Thymus (tissue), 11 donors: Measurements from ENCODE around the gene HOXB4. TPM values are rescaled to one million over a fixed set of nuclear protein-coding genes. Genes with fewer than 3 reads are reported as not detected.

Source experiments
- DNase-seq, 9 donors: peaks; one replicate each; pipeline ENCODE4 v3.0.0-alpha.2; 2013; ENCODE audit warnings: low spot score in 9 of 9, low read depth in 6 of 9, missing footprints in 1 of 9
- H3K27ac ChIP-seq, 2 donors: one replicate each; pipeline ENCODE4 v1.5.1; 2013; ENCODE audit warnings: control low read depth in 1 of 2, low read depth in 1 of 2, low read length in 1 of 2, mild to moderate bottlenecking in 1 of 2, moderate library complexity in 1 of 2
- H3K27me3 ChIP-seq, 2 donors: one replicate each; pipeline ENCODE4 v1.5.1; 2013; ENCODE audit warnings: low read length in 1 of 2; ENCODE audit not compliant: control insufficient read depth in 2 of 2, insufficient read depth in 1 of 2
- H3K36me3 ChIP-seq, 2 donors: one replicate each; pipeline ENCODE4 v1.5.1; 2013; ENCODE audit warnings: low read length in 1 of 2, mild to moderate bottlenecking in 1 of 2, moderate library complexity in 1 of 2; ENCODE audit not compliant: control insufficient read depth in 2 of 2, insufficient read depth in 2 of 2
- H3K4me1 ChIP-seq, 2 donors: one replicate each; pipeline ENCODE4 v1.5.1; 2013; ENCODE audit warnings: low read length in 2 of 2; ENCODE audit not compliant: control insufficient read depth in 2 of 2, insufficient read depth in 2 of 2
- H3K4me3 ChIP-seq, 2 donors: one replicate each; pipeline ENCODE4 v1.5.1; 2013; ENCODE audit warnings: low read length in 2 of 2, control low read depth in 1 of 2, mild to moderate bottlenecking in 1 of 2
- H3K9me3 ChIP-seq, 2 donors: one replicate each; pipeline ENCODE4 v1.5.1; 2013; ENCODE audit warnings: low read length in 1 of 2, mild to moderate bottlenecking in 1 of 2; ENCODE audit not compliant: control insufficient read depth in 2 of 2, insufficient read depth in 1 of 2
- WGBS: extraction: QIAGEN DNeasy Blood & Tissue Kit; methylation state at CpG from one replicate; pipeline ENCODE4 v1.1.7; 2013; 5-methylcytosine and 5-hydroxymethylcytosine counted together
- polyA plus RNA-seq: library from polyadenylated mRNA; stranded (reverse); fragments of 200-250 nt; gene quantifications from one replicate; pipeline ENCODE4 v1.2.3, GENCODE V29; 2013
- total RNA-seq: library from RNA; stranded (reverse); fragments of 120-200 nt; gene quantifications from one replicate; pipeline ENCODE4 v1.2.4, GENCODE V29; 2013
- donor health status: healthy.

HOXB4 gene
- total and polyA plus RNA-seq, 2 donors, result 0.90 to 1.5 TPM

DNA sequence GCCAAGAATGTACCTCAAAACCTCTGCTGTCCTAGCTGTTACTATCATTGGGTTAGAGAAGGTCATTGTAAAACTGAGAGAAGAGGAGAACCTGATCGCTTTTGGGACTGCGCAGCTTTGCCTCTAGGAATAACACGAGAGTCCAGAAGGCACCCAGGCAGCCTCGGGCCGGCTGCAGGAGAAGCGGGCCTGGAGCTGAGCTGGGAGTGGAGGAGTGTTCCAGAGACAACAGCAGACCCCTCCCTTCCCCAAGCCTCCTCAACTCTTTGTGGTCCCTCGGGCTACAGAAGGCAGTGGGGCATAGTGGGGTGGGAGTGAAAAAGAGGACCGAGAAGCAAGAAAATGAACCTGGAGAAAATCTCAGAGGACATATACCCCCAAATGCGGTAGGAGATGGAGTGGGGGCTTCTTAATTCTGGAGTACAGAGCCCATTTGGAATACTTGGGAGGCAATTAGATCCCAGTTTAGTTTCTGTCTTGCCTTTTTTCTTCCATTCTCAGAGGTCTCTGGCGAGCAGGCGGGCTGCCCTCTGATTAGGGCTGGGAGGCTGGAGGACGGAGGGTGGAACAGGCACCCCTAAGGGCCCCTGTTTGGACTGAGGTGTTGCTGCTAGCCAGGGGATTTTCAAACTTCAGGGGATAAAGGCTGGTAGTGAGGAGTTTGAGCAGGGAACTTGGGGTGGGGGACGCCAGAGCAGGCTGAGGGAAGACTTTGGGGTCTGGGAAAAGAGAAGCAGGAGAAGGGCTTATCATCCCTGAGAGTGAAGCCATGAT, 19.9 kb downstream of the HOXB4 start:
- H3K27me3 ChIP-seq, result peaks cover 16 to 55% of the 10 kb centered on the region in 2 donors
- H3K4me3 ChIP-seq, result no peak overlapping the region
- no peaks in the 10 kb centered on the region for H3K9me3 ChIP-seq
- no peak for DNase-seq
- WGBS, result 95% methylated on average over 13 of the region's 13 CpGs
- H3K36me3 ChIP-seq, result no peaks in the 10 kb centered on the region
- H3K4me1 ChIP-seq, result peaks cover 0 to 14% of the 10 kb centered on the region in 2 donors
- no peak overlapping the region for H3K27ac ChIP-seq

DNA sequence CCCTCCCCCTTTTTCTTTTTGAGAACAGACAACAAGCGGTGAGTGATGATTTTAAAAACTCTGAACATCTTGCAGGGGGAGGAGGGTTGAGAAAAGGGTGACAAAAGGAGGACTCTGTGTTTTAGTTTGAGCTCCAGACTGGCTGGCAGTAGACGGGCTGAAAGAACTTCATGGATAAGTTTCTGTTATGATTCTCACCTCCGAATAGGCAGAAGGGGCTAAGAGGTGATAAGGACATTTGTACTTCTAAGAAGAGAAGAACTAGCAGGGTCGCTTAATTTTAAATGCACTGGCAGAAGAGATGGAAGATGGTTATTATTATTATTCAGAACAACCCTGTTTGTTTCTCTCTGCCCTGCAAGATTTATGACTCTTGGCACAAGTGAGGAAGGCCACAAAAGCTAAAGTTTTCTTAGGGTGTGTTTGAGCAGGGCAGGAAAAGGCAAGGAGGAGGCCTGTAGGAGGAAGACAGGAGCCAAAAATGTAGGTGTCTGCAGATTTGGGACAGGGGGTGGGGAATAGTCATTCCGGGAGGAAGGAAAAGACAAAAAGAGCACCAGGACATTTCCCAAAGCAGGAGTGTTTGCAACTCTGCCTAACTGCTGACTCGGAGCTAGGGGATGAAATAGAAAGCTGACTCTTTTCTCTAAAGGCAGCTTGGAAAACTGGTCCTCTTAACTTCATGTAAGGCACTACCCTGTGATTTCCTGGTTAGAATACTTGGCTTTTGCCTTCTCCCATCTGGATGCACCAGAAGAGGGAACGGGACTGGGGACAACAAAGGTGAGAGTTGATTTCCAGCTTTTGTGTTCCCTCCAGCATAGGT, 21.4 kb downstream of the HOXB4 start:
- peaks cover 0 to 14% of the 10 kb centered on the region in 2 donors for H3K4me1 ChIP-seq
- peaks cover 16 to 50% of the 10 kb centered on the region in 2 donors for H3K27me3 ChIP-seq
- no peaks in the 10 kb centered on the region for H3K9me3 ChIP-seq
- 94% methylated on average over 7 of the region's 7 CpGs for whole genome bisulfite sequencing
- H3K27ac ChIP-seq, result no peak overlapping the region
- no peak for DNase-seq
- H3K36me3 ChIP-seq, result no peaks in the 10 kb centered on the region
- H3K4me3 ChIP-seq, result no peak overlapping the region

DNA sequence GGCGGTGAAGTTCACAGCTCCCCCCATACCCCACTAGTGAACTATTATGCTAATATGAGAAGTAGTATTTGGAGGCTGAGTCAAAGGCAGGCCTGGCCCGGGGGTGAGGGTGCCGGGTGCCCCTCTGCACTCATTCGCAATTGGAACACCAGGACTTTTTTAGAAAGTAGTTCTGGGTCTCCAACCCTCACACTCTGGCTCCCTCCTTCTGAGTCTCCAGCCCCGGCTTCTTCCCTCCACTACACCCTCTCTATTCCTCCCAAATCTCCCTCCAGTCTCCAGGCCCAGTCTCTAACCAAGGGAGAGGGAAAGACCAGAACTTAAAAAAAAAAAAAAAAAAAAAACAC, 21.9 kb downstream of the HOXB4 start:
- Histone ChIP-seq H3K4me3 (no peak overlapping the region), H3K27me3 (peaks cover 16 to 50% of the 10 kb centered on the region in 2 donors)

DNA sequence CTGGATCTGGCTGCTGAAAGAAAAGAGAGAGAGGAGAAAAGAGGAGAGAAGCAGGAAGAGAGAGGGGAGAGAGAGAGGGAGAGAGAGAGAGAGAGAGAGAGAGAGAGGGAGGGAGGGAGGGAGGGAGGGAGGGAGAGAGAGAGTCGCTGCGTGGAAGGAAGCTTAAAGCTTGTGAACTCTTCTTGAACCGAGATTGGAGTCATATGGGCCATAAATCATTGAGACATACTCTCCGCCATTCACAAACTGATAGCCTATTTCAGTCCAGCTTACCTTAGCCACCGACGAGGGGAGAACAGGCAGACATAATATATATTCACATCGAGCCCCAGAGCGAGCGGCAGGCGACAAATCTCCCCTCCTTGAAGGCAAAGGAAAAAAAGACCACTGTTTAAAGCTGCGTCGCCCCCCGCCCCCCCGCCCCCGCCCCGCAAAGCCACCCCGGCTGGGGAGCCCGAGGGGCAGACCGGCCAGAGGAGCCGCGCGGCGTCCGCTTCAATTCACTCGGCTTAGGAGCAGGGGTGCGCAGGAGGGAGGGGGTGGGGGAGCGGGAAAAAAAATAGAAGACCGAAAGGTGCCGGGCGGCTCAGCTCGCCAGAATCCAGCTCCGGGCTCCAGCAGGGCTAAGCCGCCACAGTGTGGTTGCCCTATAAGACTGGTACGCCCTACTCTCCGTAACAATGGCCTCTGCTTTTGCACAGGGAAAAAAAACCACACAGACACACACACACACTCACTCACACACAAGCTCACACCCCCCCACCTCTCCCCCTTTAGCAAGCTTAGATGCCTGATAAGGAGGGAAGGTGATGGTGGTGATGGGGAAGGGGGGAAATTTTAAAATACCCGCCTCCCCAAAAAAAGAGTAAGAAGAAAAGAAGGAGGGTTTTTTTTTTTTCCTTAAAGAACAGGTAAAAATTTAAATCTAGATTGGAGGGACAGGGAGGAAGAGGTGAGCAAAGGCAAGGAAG, 22.6 kb downstream of the HOXB4 start:
- WGBS, result 5% methylated on average over 36 of the region's 36 CpGs
- Histone ChIP-seq H3K4me1 (peaks cover 0 to 9% of the 10 kb centered on the region in 2 donors), H3K27me3 (peaks cover 16 to 51% of the 10 kb centered on the region in 2 donors)

More for the DNA sequence above, 21.9 kb downstream of the HOXB4 start:
- DNase-seq, result no peak
- H3K9me3 ChIP-seq, result no peaks in the 10 kb centered on the region
- H3K36me3 ChIP-seq, result no peaks in the 10 kb centered on the region
- no peak overlapping the region for H3K27ac ChIP-seq
- H3K4me1 ChIP-seq, result peaks cover 0 to 9% of the 10 kb centered on the region in 2 donors
- 86% methylated on average over 5 of the region's 5 CpGs for WGBS

DNA sequence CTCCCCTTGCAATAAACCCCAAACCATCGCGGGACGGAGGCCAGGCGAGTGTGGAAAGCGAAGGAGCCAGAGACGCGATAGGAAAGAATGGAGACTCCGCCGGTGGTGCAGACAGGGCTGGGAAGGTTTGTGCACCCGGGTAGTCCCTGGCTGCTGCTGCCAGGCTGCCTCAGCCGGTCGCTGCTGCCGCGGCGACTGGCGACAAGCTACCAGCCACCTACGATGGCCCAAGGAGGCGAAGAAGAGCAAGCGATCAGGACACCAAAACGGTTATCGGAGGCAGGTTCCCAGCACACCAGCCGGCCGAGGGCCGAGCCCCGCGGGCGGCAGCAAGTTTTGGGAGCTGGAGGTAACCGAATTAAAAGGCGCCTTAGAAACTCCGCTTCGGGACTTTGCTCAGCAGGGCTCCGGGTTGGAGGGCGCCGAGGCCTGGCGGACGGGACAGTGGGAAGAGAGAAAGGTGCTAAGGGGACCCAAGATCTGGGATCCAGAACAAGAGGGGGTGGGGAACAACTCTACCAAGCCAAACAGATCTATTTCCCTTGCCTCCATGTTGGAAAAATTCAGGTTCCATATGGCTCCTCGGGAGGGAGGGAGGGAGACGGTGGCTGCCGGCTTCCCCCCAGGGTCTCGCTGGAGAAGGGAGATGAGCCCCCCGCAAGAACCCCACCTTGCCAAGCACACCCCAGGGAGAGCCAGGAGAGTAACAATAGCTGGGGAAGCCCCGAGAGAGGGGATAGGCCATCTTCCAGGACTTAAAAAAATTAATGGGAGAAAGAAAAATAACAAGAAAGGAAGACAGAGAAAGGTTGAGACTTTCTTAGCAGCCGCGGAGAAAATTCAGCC, 23.5 kb downstream of the HOXB4 start:
- H3K27ac ChIP-seq, result no peak overlapping the region
- H3K36me3 ChIP-seq, result peaks cover 0 to 4% of the 10 kb centered on the region in 2 donors
- H3K9me3 ChIP-seq, result no peaks in the 10 kb centered on the region
- WGBS, result 86% methylated on average over 44 of the region's 44 CpGs
- H3K27me3 ChIP-seq, result peaks cover 16 to 53% of the 10 kb centered on the region in 2 donors
- DNase-seq, result peak in 1 of 9 donors; percentile 16
- no peak overlapping the region for H3K4me3 ChIP-seq
- H3K4me1 ChIP-seq, result peaks cover 0 to 9% of the 10 kb centered on the region in 2 donors

More for the DNA sequence above, 22.6 kb downstream of the HOXB4 start:
- DNase-seq, result peak in 1 of 9 donors; percentile 51
- H3K9me3 ChIP-seq, result no peaks in the 10 kb centered on the region
- peak overlapping the region; percentile 18 to 36 for H3K4me3 ChIP-seq
- no peaks in the 10 kb centered on the region for H3K36me3 ChIP-seq
- no peak overlapping the region for H3K27ac ChIP-seq

DNA sequence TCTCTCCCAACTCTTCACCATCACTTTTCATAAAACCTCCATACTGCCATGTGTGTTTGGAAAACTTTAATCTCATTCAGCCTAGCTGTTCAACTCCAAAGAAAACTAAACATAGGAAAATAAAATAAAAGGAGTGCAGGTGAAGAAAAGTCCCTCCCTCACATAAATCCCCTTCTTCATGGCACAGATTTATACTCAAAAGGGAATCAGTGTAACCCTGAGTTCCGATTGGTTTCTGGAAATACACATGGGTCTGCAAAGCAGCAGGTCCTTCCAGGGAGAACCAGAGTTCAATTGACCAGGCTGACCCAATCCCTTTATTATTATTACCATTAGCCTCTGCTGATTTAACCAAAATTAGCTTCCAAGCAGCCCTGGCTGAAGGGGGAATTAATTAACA, 24.3 kb downstream of the HOXB4 start:
- Histone ChIP-seq H3K36me3 (peaks cover 0 to 4% of the 10 kb centered on the region in 2 donors), H3K4me3 (no peak overlapping the region), H3K27ac (no peak overlapping the region), H3K27me3 (peaks cover 18 to 53% of the 10 kb centered on the region in 2 donors), H3K9me3 (no peaks in the 10 kb centered on the region), H3K4me1 (peaks cover 0 to 11% of the 10 kb centered on the region in 2 donors)
- WGBS, result 97% methylated on average over 1 of the region's 1 CpG
- no peak for DNase-seq

DNA sequence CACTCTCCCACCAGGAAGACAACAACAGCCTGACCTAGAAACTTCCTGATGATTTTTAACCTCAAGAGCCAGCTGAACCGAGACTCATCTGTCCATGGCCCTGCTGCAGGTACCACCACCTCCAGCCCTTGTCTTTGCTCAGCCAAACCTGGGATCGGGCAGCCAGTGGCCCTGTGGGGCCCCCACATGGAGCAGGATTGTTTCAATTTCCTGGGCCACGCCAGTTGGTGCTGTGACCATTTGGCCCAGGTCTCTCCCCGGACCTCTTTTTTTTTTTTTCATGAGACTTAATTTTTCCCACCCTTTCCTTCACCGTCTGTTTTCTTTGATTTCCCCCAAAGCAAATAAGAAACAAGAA, 25.0 kb downstream of the HOXB4 start:
- Histone ChIP-seq H3K27me3 (peaks cover 18 to 48% of the 10 kb centered on the region in 2 donors), H3K27ac (no peak overlapping the region), H3K9me3 (no peaks in the 10 kb centered on the region), H3K4me1 (peaks cover 0 to 17% of the 10 kb centered on the region in 2 donors), H3K36me3 (peaks cover 0 to 4% of the 10 kb centered on the region in 2 donors), H3K4me3 (no peak overlapping the region)
- DNase-seq, result no peak
- WGBS, result 96% methylated on average over 5 of the region's 5 CpGs
